ENCODE measurements around the gene ACTL7A.

DNA sequence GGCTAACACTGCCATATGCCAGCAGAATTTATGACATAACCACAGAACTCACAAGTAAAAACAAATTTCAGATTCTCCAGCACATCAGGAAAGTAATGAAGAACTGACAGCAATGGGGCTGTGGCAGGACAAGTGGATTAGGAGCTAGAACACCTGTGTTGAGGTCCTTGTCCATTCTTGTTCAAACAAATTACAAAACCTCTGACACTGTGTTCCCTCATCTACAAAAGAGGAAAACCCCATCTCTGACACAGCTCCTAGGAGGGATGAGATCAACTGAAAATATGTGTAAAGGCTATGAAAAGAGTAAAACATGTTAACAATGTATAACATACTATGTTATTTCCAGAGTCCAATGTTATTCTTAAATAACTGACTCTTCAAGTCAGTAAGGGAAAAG lies 48.3 kb downstream of the ACTL7A start:
- TF ChIP-seq, protein P1, sequence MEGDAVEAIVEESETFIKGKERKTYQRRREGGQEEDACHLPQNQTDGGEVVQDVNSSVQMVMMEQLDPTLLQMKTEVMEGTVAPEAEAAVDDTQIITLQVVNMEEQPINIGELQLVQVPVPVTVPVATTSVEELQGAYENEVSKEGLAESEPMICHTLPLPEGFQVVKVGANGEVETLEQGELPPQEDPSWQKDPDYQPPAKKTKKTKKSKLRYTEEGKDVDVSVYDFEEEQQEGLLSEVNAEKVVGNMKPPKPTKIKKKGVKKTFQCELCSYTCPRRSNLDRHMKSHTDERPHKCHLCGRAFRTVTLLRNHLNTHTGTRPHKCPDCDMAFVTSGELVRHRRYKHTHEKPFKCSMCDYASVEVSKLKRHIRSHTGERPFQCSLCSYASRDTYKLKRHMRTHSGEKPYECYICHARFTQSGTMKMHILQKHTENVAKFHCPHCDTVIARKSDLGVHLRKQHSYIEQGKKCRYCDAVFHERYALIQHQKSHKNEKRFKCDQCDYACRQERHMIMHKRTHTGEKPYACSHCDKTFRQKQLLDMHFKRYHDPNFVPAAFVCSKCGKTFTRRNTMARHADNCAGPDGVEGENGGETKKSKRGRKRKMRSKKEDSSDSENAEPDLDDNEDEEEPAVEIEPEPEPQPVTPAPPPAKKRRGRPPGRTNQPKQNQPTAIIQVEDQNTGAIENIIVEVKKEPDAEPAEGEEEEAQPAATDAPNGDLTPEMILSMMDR (conservative IDR thresholded peaks at IDR 0.05; ENCODE audit: low read length): no peak
- TF ChIP-seq EZH2phosphoT487 (IDR thresholded peaks at IDR 0.05; ENCODE audit: borderline replicate concordance): no peak
